Thymus (tissue), 11 donors: Measurements from ENCODE around the gene MKS1. TPM values are rescaled to one million over a fixed set of nuclear protein-coding genes. Genes with fewer than 3 reads are reported as not detected.

ENCODE experiments used
- DNase-seq, 9 donors: peaks; one replicate each; pipeline ENCODE4 v3.0.0-alpha.2; 2013; ENCODE audit warnings: low spot score in 9 of 9, low read depth in 6 of 9, missing footprints in 1 of 9
- H3K27ac ChIP-seq, 2 donors: one replicate each; pipeline ENCODE4 v1.5.1; 2013; ENCODE audit warnings: control low read depth in 1 of 2, low read depth in 1 of 2, low read length in 1 of 2, mild to moderate bottlenecking in 1 of 2, moderate library complexity in 1 of 2
- H3K27me3 ChIP-seq, 2 donors: one replicate each; pipeline ENCODE4 v1.5.1; 2013; ENCODE audit warnings: low read length in 1 of 2; ENCODE audit not compliant: control insufficient read depth in 2 of 2, insufficient read depth in 1 of 2
- H3K36me3 ChIP-seq, 2 donors: one replicate each; pipeline ENCODE4 v1.5.1; 2013; ENCODE audit warnings: low read length in 1 of 2, mild to moderate bottlenecking in 1 of 2, moderate library complexity in 1 of 2; ENCODE audit not compliant: control insufficient read depth in 2 of 2, insufficient read depth in 2 of 2
- H3K4me1 ChIP-seq, 2 donors: one replicate each; pipeline ENCODE4 v1.5.1; 2013; ENCODE audit warnings: low read length in 2 of 2; ENCODE audit not compliant: control insufficient read depth in 2 of 2, insufficient read depth in 2 of 2
- H3K4me3 ChIP-seq, 2 donors: one replicate each; pipeline ENCODE4 v1.5.1; 2013; ENCODE audit warnings: low read length in 2 of 2, control low read depth in 1 of 2, mild to moderate bottlenecking in 1 of 2
- H3K9me3 ChIP-seq, 2 donors: one replicate each; pipeline ENCODE4 v1.5.1; 2013; ENCODE audit warnings: low read length in 1 of 2, mild to moderate bottlenecking in 1 of 2; ENCODE audit not compliant: control insufficient read depth in 2 of 2, insufficient read depth in 1 of 2
- WGBS: extraction: QIAGEN DNeasy Blood & Tissue Kit; methylation state at CpG from one replicate; pipeline ENCODE4 v1.1.7; 2013; 5-methylcytosine and 5-hydroxymethylcytosine counted together
- polyA plus RNA-seq: library from polyadenylated mRNA; stranded (reverse); fragments of 200-250 nt; gene quantifications from one replicate; pipeline ENCODE4 v1.2.3, GENCODE V29; 2013
- total RNA-seq: library from RNA; stranded (reverse); fragments of 120-200 nt; gene quantifications from one replicate; pipeline ENCODE4 v1.2.4, GENCODE V29; 2013
- donor health status: healthy.

MKS1 gene
- total and polyA plus RNA-seq, 2 donors = 11.9 to 12.5 TPM

DNA sequence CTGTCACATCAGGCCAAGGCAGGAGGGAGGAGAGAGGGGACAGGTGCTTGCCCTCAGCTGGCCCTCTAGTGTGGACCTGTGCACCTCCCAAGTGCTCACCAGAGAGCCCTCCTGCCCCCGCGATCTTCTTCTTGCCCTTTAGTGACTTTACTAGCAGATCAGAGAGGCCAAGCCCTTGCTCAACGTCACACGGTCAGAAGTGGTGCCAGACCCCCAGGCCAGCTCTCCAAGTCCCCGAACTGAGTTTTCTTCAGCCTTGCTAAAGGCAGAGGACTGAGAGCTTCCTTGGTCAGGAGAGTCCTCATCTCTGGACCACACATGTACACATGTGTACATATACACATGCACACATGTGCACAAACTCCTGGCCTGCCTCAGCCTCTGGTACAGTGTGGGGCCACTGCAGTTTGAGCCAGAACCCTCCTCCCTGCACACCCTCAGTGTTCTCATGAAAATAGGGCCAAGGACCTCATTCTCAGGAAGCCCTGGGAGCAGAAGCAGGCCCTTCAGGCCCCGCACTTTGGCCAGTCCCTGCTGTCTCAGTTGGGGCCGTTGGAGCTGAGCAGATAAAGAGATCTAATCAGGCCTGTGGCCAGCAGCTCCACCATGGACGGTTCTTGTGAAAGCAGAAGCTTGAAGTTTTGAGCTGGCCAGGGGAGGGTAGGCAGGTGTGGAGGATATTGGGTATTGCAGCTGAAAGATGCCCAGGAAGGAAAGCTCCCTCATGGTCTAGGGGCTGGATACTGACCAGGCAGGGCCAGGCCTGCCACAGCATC is 33.9 kb downstream of the MKS1 start:
- Histone ChIP-seq H3K9me3 (no peaks in the 10 kb centered on the region), H3K27me3 (no peaks in the 10 kb centered on the region), H3K4me3 (no peak overlapping the region), H3K27ac (no peak overlapping the region), H3K36me3 (no peaks in the 10 kb centered on the region), H3K4me1 (no peaks in the 10 kb centered on the region)
- 90% methylated on average over 8 of the region's 8 CpGs for WGBS
- DNase-seq = no peak

DNA sequence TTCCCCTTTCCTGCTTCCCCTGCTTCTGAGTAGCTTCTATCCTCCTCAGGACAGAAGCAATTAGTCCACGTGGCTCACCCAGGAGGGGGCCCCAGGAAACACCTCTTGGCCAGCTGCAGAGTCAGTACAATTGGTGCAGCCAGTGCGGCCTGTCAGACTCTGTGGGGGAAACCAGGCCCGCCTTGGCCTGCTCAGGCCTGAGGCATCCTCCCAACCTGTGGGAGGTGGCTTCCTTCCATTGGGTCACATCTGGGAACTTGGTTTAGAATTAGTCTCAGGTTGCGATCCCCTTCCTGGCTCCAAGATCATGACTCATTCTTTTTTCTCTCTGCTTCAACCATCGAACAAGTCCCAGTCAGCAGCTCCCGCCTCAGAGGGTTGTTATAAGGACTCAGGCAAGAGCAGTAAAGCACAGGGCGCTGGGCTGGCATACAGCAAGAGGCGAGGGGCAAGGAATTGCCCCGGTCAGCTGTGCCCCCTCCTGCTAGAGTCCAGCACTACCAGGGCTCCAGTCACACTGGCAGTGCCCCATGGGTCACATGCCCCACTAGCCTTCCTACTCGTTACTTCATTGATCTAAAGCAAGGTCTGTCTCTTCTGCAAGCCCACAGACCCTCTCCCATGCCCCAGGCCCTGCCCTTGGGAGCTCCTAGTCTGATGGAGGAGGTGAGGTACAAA is 34.6 kb downstream of the MKS1 start:
- WGBS = 64% methylated on average over 10 of the region's 10 CpGs
- DNase-seq = no peak
- H3K9me3 ChIP-seq = no peaks in the 10 kb centered on the region
- H3K4me1 ChIP-seq = no peaks in the 10 kb centered on the region
- no peak overlapping the region for H3K27ac ChIP-seq
- no peaks in the 10 kb centered on the region for H3K36me3 ChIP-seq
- H3K4me3 ChIP-seq = no peak overlapping the region
- no peaks in the 10 kb centered on the region for H3K27me3 ChIP-seq

GRCh38 chr17:58183514-58183913 is 35.5 kb downstream of the MKS1 start:
- DNase-seq = no peak
- no peaks in the 10 kb centered on the region for H3K9me3 ChIP-seq
- WGBS = 96% methylated on average over 4 of the region's 4 CpGs
- H3K4me1 ChIP-seq = no peaks in the 10 kb centered on the region
- H3K27me3 ChIP-seq = no peaks in the 10 kb centered on the region
- no peaks in the 10 kb centered on the region for H3K36me3 ChIP-seq
- no peak overlapping the region for H3K27ac ChIP-seq
- H3K4me3 ChIP-seq = no peak overlapping the region

- DNase-seq = no peak
- Histone ChIP-seq H3K27ac (no peak overlapping the region), H3K27me3 (no peaks in the 10 kb centered on the region), H3K4me1 (no peaks in the 10 kb centered on the region), H3K9me3 (no peaks in the 10 kb centered on the region), H3K36me3 (no peaks in the 10 kb centered on the region), H3K4me3 (no peak overlapping the region)
- WGBS = 93% methylated on average over 4 of the region's 4 CpGs
These were observed 37.3 kb downstream of the MKS1 start for GRCh38 chr17:58181796-58182195.

DNA sequence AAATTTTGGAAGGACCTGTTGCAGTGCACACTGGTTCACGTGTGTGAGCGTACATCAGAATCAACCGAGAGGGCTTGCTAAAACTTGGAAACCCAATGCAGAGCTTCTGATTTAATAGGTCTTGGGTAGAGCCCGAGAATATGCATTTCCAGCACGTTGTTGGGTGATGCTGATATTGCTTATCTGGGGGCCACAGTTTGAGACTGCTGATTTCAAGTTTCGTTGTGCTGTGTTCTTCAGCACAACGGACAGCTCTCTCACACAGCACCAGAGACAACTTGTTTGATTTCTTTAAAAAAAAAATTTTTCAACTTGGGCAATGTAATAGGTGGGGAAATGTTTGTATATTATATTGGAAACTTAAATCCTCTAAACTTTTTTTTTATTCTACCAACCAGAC is 42.9 kb downstream of the MKS1 start:
- Histone ChIP-seq H3K4me3 (no peak overlapping the region), H3K4me1 (no peaks in the 10 kb centered on the region), H3K27ac (no peak overlapping the region), H3K36me3 (no peaks in the 10 kb centered on the region), H3K27me3 (peaks cover 0 to 3% of the 10 kb centered on the region in 2 donors), H3K9me3 (no peaks in the 10 kb centered on the region)
- 49% methylated on average over 7 of the region's 7 CpGs for WGBS
- peak in 2 of 9 donors; percentile 18 to 27 for DNase-seq

DNA sequence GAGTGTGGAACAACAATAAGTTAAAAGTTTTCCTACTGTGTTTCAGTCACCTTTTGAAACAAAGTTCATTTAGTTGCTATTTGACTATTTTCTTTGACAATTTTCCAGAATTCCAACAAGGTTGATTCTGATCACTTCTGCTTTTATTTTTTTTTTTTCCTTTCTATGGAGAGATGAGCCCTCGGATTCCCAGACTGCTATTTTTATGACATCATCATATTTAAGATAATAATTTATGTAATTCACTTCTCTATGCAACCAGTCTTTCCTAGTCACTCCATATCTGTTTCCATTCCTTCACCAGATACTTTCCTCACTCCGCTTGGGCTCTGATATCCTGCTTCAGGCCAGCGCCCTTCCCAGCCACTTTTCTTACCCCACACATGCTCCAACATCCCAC is 44.2 kb downstream of the MKS1 start:
- H3K4me1 ChIP-seq = no peaks in the 10 kb centered on the region
- no peaks in the 10 kb centered on the region for H3K9me3 ChIP-seq
- H3K27me3 ChIP-seq = peaks cover 0 to 8% of the 10 kb centered on the region in 2 donors
- no peak overlapping the region for H3K4me3 ChIP-seq
- no peak overlapping the region for H3K27ac ChIP-seq
- DNase-seq = no peak
- WGBS = 79% methylated on average over 3 of the region's 3 CpGs
- H3K36me3 ChIP-seq = no peaks in the 10 kb centered on the region

- H3K36me3 ChIP-seq = no peaks in the 10 kb centered on the region
- DNase-seq = peak in 3 of 9 donors; percentile 7 to 31 (median 23)
- no peak overlapping the region for H3K4me3 ChIP-seq
- peaks cover 0 to 15% of the 10 kb centered on the region in 2 donors for H3K27me3 ChIP-seq
- no peak overlapping the region for H3K27ac ChIP-seq
- H3K9me3 ChIP-seq = no peaks in the 10 kb centered on the region
- no peaks in the 10 kb centered on the region for H3K4me1 ChIP-seq
- WGBS = 40% methylated on average over 2 of the region's 2 CpGs
These were observed 46.5 kb downstream of the MKS1 start for GRCh38 chr17:58172369-58173071.

GRCh38 chr17:58170622-58171021 is 48.4 kb downstream of the MKS1 start:
- H3K4me3 ChIP-seq = no peak overlapping the region
- H3K9me3 ChIP-seq = no peaks in the 10 kb centered on the region
- no peaks in the 10 kb centered on the region for H3K36me3 ChIP-seq
- H3K27me3 ChIP-seq = peaks cover 0 to 15% of the 10 kb centered on the region in 2 donors
- no peaks in the 10 kb centered on the region for H3K4me1 ChIP-seq
- H3K27ac ChIP-seq = no peak overlapping the region
- 7% methylated on average over 4 of the region's 4 CpGs for WGBS
- DNase-seq = no peak

- DNase-seq = no peak
- no peaks in the 10 kb centered on the region for H3K4me1 ChIP-seq
- WGBS = 76% methylated on average over 6 of the region's 6 CpGs
- no peak within 1 kb of the TSS for H3K4me3 ChIP-seq
- H3K27ac ChIP-seq = no peak within 1 kb of the TSS
- H3K27me3 ChIP-seq = peaks cover 0 to 19% of the 10 kb centered on the region in 2 donors
- H3K36me3 ChIP-seq = no peaks in the 10 kb centered on the region
- H3K9me3 ChIP-seq = no peaks in the 10 kb centered on the region
These were observed 52.4 kb downstream of the MKS1 start, which contains the start of gene OR4D2 for GRCh38 chr17:58166682-58167081. OR4D2 (plus strand) TSS chr17:58166982; CDS start chr17:58169656, 2,674 bp downstream.
